Measurements from ENCODE around the gene P2RY2.

P2RY2 gene

DNA sequence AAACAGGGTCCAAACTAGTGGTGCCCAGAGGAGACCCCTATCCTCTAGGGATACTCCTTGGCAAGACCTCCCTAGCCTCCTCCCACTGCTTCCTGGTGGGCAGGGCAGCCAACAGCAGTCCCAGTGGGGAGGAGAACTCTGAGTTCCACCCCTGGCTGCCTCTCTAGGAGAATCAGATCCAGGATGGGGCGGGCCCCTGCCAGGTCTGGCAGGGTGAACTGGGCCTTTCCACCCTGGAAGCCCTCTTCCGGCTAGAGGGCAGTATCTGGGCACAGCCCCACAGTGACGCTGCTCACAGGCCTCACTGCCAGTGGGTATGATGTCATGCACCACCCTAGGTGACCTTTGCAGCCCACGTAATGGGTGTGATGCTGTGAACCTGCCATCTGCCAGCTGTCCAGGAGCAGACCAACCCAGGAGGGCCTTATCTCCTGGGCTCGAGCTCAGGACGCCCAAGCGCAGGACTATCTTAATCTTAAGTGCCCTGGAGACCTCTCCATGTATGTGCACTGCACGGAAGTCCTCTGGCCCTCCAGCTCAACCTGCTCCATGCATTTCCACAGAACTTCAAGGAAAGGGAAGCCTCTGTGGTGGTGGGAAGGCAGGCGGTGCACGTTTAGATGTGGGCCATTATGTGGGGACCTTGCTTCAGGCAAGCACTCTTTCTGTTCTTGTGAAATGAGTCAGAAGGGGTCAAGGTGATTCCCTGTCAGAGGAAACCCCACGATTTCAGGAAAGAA lies 44.2 kb upstream of the P2RY2 start:
- TF ChIP-seq, protein P1, sequence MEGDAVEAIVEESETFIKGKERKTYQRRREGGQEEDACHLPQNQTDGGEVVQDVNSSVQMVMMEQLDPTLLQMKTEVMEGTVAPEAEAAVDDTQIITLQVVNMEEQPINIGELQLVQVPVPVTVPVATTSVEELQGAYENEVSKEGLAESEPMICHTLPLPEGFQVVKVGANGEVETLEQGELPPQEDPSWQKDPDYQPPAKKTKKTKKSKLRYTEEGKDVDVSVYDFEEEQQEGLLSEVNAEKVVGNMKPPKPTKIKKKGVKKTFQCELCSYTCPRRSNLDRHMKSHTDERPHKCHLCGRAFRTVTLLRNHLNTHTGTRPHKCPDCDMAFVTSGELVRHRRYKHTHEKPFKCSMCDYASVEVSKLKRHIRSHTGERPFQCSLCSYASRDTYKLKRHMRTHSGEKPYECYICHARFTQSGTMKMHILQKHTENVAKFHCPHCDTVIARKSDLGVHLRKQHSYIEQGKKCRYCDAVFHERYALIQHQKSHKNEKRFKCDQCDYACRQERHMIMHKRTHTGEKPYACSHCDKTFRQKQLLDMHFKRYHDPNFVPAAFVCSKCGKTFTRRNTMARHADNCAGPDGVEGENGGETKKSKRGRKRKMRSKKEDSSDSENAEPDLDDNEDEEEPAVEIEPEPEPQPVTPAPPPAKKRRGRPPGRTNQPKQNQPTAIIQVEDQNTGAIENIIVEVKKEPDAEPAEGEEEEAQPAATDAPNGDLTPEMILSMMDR (IDR thresholded peaks at IDR 0.05; ENCODE audit: control insufficient read depth, insufficient read depth, low read depth, low read length, missing control alignments) = no peak
- H3K4me3 ChIP-seq (ENCODE audit: control insufficient read depth, low read depth, low read length) = no peak overlapping the region

DNA sequence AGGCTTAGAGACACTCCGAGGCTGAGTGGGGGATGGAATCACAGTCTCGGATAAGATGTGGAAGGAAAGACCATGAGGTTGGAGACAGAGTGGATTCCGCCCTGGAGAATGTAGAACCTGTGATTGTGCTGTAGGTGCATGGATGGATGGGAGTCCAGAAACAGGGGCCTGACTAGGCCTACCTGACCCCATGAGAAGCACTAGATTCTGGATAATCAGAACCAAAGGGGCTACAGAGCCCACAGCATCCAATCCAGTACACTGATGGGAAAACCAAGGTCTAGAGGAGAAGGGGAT lies 43.6 kb upstream of the P2RY2 start:
- no peak overlapping the region for H3K4me3 ChIP-seq (ENCODE audit: control insufficient read depth, low read depth, low read length)
- TF ChIP-seq, protein P1 (IDR thresholded peaks at IDR 0.05; ENCODE audit: control insufficient read depth, insufficient read depth, low read depth, low read length, missing control alignments) = no peak
- no peak for DNase-seq (ENCODE audit: low read depth)

More for the DNA sequence above, 44.2 kb upstream of the P2RY2 start:
- no peak for DNase-seq (ENCODE audit: low read depth)

DNA sequence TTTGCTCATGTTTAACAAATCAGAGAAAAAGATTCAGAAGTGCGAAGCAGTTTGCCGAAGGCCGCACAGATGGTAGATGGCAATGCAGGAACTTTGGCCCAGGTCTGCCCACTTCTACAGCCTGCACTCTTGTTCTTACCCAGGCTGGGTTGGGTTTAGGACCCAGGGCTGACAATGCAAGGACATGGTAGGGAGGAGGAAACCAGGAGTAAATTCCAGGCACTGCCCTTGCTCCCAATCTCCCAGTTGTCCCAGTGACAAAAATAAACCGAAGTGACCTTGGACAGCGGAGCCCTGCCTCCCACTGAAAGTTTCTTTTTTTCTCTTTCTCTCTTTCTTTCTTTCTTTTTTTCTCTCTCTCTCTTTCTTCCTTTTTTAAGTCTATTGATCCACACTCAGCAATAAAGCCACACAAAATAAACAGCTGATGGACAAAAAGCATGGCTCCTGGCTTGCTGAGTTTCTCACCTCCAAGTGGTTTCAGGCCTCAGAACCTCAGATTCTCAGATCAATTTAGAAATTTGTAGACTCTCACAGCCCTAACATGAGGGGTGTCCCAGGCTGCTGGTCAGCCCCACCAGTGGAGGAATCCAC lies 42.4 kb upstream of the P2RY2 start:
- no peak overlapping the region for H3K4me3 ChIP-seq (ENCODE audit: control insufficient read depth, low read depth, low read length)
- no peak for DNase-seq (ENCODE audit: low read depth)
- TF ChIP-seq, protein P1 (IDR thresholded peaks at IDR 0.05; ENCODE audit: control insufficient read depth, insufficient read depth, low read depth, low read length, missing control alignments) = no peak

DNA sequence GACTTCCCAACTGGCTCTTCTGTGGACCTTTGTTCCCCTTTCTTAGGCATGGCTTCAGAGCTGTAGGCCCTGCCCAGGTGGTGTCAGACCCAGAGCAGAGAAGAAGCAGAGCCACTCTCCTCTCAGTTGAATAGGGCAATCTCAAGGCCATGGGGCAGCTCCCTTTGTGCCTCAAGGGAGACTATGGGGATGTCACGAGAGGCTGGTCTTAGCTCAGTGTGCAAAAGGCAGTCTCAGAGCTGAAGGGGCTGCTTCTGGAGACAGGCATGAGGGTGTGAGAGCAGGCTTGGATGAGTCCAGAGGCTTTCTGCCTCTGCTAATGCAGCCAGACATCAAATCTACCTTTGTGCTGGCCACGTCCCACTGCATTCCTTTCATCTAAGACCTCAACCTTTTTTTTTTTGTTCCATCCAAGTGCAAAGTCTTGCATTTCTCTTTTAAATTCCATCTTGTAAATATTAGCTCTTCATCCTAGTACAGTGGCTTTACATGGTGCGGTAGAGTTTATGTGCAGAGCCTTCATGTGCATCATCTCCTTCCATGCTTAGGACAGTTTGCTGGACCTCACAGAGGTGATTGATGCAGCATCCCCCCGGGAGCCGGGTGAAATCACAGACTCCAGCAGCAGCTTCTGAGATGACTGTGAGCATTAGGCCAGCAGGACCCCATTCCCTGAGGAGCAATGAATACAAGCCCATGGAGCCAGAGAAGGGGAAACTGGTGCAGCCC lies 41.8 kb upstream of the P2RY2 start:
- H3K4me3 ChIP-seq (ENCODE audit: control insufficient read depth, low read depth, low read length) = no peak overlapping the region
- TF ChIP-seq, protein P1 (IDR thresholded peaks at IDR 0.05; ENCODE audit: control insufficient read depth, insufficient read depth, low read depth, low read length, missing control alignments) = no peak
- DNase-seq (ENCODE audit: low read depth) = no peak

DNA sequence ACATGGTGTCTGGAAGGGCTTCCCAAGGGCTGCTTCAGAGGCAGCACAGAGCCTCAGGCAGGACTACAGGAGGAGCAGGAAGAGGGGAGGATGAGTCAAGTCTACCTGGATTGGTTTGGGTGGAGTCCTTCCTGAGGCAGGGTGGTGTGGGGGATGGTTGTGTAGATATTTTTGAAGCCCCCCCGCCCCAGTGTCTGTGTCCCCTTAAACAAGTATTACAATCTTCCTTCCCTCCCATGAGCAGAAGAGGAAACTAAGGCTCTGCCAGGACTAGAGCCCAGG lies 41.3 kb upstream of the P2RY2 start:
- no peak for DNase-seq (ENCODE audit: low read depth)
- TF ChIP-seq, protein P1 (IDR thresholded peaks at IDR 0.05; ENCODE audit: control insufficient read depth, insufficient read depth, low read depth, low read length, missing control alignments) = no peak
- no peak overlapping the region for H3K4me3 ChIP-seq (ENCODE audit: control insufficient read depth, low read depth, low read length)

DNA sequence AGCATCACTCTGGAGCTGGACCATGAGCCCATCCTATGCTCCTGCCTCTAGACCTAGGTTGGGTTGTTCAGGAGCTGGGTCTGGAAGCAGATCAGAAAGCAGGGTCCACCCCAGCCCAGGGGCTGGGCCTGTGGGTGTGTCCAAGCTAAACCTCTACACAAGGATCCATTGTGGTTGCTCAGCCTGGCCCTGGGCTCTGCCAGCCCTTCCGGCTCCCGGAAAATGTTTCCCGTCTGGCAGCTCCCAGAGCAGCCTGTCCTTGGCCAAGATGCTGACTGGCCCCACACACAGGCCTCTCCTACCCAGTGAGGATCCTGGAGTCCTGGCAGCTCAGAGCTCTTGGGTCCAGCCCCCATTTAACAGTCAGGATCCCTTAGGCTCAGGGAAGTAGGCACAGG lies 40.7 kb upstream of the P2RY2 start:
- TF ChIP-seq, protein P1 (IDR thresholded peaks at IDR 0.05; ENCODE audit: control insufficient read depth, insufficient read depth, low read depth, low read length, missing control alignments) = no peak
- no peak for DNase-seq (ENCODE audit: low read depth)
- H3K4me3 ChIP-seq (ENCODE audit: control insufficient read depth, low read depth, low read length) = no peak overlapping the region

All from AG09309 (cell line).